HG03378 (cell line): Measurements from ENCODE around the gene FOXA1.

Source experiments
- ATAC-seq: cut with Tn5 transposase; IDR thresholded peaks from one replicate; pipeline ENCODE4 v1.9.1; 2021; ENCODE audit warnings: mild to moderate bottlenecking, moderate library complexity; ENCODE audit not compliant: unreplicated experiment

The FOXA1 gene

DNA sequence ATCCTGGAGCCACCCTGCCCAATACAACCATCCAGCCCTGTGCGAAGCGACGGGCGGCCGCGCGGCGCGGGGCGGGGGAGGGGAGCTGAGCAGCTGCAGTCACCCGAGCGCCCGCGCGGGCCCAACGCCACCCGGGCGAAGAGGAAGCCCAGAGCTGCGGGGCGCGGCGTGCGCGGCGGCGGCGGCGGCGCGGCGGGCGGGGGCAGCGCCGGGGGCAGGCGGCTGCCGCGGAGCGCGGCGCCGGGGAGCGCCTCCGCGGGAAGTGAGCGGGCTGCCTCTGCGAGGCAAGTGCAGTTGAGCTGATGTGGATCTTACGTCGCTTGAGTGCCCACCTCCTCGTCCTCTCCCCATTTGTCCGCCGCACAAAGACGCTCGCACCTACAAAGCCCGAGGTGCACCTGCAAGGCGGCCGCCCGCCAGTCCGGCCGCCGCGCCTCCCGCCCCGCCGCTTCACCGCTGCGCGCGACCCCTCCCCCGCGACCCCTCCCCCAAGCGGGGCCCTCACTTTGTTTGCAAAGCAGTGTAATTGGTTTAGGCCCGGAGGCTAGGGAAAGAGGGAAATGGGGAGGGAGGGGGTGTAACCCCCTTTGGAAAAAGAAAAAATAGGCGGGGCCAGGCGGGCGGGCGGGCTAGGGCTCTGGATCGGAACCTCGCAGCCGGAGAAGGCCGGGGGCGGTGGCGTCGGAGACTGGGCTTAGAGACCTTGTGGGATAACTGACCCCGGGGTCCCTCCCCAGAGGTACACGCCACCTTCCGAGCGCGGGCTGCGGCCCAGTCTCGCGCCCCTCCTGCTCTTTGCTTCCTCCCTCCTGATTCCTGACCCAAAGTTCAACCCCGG is at the start of gene FOXA1, which contains the start of gene TTC6:
Gene FOXA1 (minus strand): TSS at position 279 of the 838 bp plus-strand sequence. CDS start 277 bp downstream, at position 2.
Gene TTC6 (plus strand): TSS at position 659 of the 838 bp plus-strand sequence. CDS start 26,436 bp downstream, outside the sequence.
- ATAC-seq, result no peak

DNA sequence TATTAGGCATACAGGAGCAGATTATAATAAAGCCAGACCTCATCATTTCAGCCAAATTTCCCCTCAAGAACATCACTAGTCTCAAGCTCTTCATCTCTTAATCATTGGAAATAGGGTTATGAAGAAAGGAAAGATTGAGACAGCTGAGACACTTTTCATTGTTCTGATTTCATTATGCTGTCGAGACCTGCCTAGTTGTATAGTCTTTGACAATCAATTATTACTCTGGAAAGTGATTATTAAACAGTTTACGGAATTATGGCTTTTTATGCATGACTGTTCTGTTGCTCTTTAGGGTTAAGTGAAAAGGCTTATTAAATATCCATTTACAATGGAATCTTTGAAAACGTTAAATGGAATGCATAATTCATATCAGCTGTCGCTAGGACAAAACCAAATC is 48.7 kb upstream of the FOXA1 start:
- ATAC-seq, result no peak

GRCh38 chr14:37642125-37642524 is 47.1 kb upstream of the FOXA1 start:
- ATAC-seq, result no peak

- no peak for ATAC-seq
Observed at GRCh38 chr14:37641117-37641516, 46.1 kb upstream of the FOXA1 start.

GRCh38 chr14:37638599-37638998 is 43.5 kb upstream of the FOXA1 start:
- ATAC-seq, result no peak

DNA sequence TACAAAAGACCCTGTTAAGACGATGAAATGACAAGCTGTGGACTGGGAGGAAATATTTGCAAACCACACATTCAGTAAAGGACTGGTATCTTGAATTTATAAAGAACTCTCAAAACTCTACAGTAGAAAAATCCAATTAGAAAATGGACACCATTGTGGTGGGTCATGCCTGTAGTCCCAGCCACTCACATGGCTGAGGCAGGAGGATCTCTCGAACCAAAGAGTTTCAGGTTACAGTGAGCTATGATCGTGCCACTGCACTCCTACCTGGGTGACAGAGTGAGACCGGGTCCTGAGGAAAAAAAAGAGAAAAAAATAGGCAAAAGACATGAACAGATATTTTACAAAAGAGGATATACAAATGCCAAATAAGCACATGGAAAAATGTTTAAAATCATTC is 42.3 kb upstream of the FOXA1 start:
- no peak for ATAC-seq

GRCh38 chr14:37625597-37626595 is 30.8 kb upstream of the FOXA1 start:
- no peak for ATAC-seq

- ATAC-seq, result no peak
Observed at GRCh38 chr14:37623971-37624370, 28.9 kb upstream of the FOXA1 start.

GRCh38 chr14:37623426-37623951 is 28.4 kb upstream of the FOXA1 start:
- no peak for ATAC-seq

GRCh38 chr14:37622231-37622923 is 27.3 kb upstream of the FOXA1 start:
- no peak for ATAC-seq

- ATAC-seq, result no peak
Observed at GRCh38 chr14:37620856-37621255, 25.8 kb upstream of the FOXA1 start.

DNA sequence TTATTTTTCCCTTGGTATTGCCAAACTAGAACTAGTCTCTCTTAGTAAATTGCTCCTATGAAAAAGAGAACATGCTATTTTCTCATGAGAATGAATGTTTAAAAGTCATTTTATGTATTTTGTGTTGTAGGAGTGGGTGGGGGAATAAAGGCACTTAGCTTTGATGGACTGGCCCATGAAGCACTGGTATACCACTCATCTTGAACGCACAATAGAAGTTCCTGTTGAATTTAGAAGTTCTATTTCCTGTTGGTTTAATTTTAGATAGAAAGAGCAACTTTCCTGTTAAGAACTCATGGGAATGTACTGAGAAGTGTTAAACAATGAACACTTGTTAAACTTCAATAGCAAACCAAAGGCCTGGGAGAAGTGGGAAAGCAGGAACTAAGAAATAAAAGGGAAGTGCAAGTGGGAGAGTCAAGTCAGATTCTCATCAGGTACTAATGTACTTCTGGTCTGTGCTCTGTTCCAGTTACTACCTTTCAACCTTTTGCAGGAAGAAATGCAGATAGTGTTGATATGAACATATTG is 23.5 kb upstream of the FOXA1 start:
- ATAC-seq, result no peak

GRCh38 chr14:37617864-37618365 is 22.9 kb upstream of the FOXA1 start:
- no peak for ATAC-seq

- no peak for ATAC-seq
Observed at GRCh38 chr14:37616853-37617252, 21.8 kb upstream of the FOXA1 start.

- ATAC-seq, result no peak
Observed at GRCh38 chr14:37615582-37616289, 20.7 kb upstream of the FOXA1 start.

- no peak for ATAC-seq
Observed at GRCh38 chr14:37610945-37611523, 16.0 kb upstream of the FOXA1 start.

GRCh38 chr14:37608649-37609048 is 13.6 kb upstream of the FOXA1 start:
- ATAC-seq, result no peak

GRCh38 chr14:37606678-37607077 is 11.6 kb upstream of the FOXA1 start:
- ATAC-seq, result no peak

GRCh38 chr14:37603688-37604251 is 8.7 kb upstream of the FOXA1 start:
- no peak for ATAC-seq
